ENCODE data around the gene TRPM6. TPM values are rescaled to one million over a fixed set of nuclear protein-coding genes. Genes with fewer than 3 reads are reported as not detected.

The TRPM6 gene
- total RNA-seq, 2 donors from 2014 or later, result 0.60 to 1.0 TPM

DNA sequence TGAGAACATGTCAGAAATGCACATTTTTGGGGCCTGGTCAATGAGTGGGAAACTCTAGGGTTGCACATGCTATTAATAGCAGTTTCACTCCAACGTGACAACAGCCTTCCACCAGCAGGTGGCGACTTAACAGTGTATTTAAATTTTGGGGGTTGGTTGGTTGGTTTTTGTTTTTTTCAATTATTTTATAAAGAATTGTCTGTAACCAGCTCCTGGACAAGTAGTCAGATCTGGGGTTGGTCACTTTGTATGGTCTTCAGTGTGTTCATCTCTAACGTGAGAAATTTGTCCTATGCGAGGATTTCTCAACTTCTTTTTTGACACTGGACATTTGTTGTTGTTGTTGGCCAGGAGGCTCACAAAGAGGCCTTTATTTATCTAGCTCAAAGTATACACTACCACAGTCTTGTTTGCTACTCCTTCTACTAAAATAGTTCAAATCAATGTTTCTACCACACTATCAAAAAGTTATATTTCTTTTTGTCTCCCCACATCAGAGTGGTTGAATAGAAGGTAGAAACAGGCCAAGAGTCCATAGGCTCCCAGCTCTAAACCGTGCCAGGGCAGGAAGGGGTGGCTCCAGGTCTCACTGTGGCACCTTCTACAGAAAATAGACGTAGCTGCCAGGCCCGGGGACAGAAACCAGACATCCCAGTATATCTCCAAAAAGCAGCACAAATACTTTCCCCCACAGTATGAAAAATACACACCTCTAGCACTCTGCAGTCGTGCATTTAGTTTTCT lies 110.4 kb downstream of the TRPM6 start:
- intact Hi-C loops (cut with DNase I), result loop anchor here (5.0 to 10.0 kb wide), 2 partner anchors 225 to 307 kb away; partner anchors contain the start of genes NMRK1 (in 1 of the 2) and OSTF1 (in 1 of the 2)

DNA sequence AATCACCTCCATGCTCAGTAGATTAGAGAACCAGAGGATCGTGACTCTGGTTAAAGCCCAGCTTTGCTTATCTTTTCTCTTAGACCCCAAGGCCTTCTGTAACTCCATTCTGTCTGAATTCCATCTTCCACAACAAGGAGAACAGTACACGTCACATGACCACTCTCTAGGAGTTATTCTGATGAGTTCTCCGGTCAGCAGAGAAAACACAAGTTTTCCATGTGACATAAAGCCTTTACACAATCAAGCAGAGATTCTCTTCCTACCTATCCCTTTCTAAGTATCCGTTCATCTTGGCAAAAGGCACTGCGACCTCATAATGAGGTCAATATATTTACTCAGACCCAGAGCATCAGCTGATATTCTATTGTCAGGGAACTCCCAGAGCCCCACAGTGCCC lies 112.3 kb downstream of the TRPM6 start:
- intact Hi-C loops (cut with DNase I), result loop anchor here (5.0 to 10.0 kb wide), 2 partner anchors 227 to 309 kb away; partner anchors contain the start of genes NMRK1 (in 1 of the 2) and OSTF1 (in 1 of the 2)
- DNase-seq (ENCODE audit: low spot score), result no peak

More for the DNA sequence above, 110.4 kb downstream of the TRPM6 start:
- DNase-seq (ENCODE audit: low spot score), result peak; percentile 86

DNA sequence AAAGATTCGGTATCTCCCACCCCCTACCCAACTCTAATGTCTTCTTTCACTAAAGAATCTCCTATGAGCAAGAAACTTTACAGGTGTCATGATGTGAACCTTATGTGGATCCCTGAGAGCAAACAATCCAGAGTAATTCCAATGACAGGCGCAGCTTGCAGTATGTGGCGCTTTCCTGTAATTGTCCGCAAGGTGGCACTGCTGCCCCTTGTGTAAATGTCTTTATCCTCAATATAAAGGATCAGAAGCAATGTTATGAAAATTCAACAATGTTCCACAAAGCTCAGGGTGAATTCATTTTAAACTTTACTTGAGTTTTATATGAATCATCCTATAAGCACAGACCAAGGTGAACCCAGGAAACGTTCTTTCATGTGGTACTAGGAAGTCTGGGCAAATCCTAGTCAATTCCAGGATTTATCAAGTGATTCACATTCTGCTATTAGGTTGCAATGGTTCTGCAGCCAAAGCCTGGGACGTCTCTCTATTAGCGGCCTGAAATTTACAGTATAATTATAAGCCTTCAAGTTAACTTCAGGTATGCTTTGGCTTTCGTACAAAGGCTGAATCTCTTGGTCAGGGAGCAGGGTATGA lies 113.7 kb downstream of the TRPM6 start:
- intact Hi-C loops (cut with DNase I), result loop anchor here (5.0 to 10.0 kb wide), 2 partner anchors 303 to 311 kb away; partner anchors contain the start of genes NMRK1 (in 1 of the 2) and OSTF1 (in 1 of the 2)
- peak; percentile 90 for DNase-seq (ENCODE audit: low spot score)

DNA sequence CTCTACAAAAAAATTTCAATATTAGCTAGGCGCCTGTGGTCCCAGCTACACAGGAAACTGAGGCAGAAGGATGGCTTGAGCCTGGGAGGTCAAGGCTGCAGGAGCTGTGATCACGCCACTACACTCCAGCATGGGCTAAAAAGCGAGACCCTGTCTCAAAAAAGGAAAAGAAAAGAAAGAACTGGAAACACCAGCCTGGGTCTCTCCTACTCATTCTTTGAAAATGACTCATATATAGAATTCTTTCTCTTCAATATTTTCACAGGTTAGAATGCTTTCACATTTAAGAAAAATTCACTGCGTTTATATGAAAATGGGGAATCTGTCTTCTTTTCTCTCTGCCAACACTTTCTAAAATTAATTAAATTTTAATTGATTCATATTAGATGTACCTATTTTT lies 115.6 kb downstream of the TRPM6 start:
- intact Hi-C loops (cut with DNase I), result loop anchor here (5.0 to 10.0 kb wide), 2 partner anchors 305 to 313 kb away; partner anchors contain the start of genes NMRK1 (in 1 of the 2) and OSTF1 (in 1 of the 2)
- no peak for DNase-seq (ENCODE audit: low spot score)

DNA sequence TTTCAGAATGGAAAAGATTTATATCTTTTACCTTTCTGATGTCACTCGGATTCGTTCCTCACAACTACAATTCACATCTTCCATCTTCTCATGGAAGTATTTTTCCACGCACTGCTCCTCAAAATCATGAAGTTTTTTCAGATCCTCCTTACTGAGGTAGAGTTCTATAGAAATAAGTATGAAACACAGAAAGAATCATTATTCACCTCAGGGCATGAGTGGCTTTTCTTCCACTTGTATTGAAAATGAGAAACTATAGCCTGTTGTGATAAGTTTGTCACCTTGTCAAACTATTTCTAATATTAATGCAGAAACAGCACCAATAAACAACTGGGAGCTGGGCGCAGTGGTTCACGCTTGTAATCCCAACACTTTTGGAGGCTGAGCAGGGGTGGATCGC lies 116.0 kb downstream of the TRPM6 start:
- DNase-seq (ENCODE audit: low spot score), result no peak
- intact Hi-C loops (cut with DNase I), result loop anchor here (5.0 to 10.0 kb wide), 2 partner anchors 306 to 313 kb away; partner anchors contain the start of genes NMRK1 (in 1 of the 2) and OSTF1 (in 1 of the 2)

DNA sequence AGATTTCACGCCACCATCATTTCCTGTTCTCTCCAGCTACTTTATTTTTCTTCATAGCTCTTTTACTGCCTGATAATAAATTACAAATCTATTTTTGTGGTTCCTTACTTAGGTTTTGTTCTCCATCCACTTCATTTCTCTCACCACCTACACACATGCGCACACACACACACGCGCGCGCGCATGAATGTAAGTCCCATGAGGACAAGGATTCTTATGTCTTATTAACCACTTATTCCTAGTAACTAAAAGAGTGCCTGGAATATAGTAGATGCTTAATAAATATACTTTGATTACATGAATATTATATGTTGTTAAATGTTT lies 116.5 kb downstream of the TRPM6 start:
- intact Hi-C loops (cut with DNase I), result loop anchor here (5.0 to 10.0 kb wide), 2 partner anchors 306 to 314 kb away; partner anchors contain the start of genes NMRK1 (in 1 of the 2) and OSTF1 (in 1 of the 2)

DNA sequence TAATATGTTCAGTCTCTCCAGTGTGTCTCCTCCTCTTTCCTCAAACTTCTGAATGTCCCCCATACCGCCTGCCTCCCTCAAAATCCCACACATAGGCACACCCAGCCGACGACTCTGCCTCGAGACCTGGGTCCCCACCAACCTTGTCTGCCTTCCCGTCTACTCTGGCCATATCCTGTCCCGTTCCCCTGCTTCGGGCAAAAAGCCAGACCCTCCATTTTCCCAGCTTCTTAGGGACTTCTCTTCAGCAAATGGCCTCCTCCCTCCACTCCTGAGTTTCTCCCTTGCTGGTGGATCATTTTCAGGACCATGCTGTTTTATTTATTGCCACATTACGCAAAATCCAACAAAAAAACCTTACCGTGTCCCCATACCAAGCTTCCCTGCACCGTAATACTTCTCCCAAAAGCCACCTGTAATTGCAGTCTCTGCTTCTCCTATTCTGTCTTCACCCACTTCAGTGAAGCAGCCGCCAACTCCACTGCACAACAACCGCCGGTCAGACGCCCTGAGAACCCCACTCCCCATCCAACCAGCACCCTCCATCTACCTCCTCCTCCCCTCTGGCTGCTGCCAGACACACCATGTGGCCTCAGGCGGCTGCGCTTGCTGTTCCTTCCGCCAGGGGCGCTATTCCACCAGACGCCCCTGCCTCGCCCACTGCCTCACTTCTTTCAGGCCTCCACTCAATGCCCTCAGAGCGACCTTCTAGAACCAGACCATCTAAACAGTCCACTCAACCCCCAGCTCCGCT lies 117.0 kb downstream of the TRPM6 start:
- DNase-seq (ENCODE audit: low spot score), result no peak
- intact Hi-C loops (cut with DNase I), result loop anchor here (5.0 to 10.0 kb wide), 2 partner anchors 307 to 314 kb away; partner anchors contain the start of genes NMRK1 (in 1 of the 2) and OSTF1 (in 1 of the 2)

More for the DNA sequence above, 116.5 kb downstream of the TRPM6 start:
- DNase-seq (ENCODE audit: low spot score), result no peak

DNA sequence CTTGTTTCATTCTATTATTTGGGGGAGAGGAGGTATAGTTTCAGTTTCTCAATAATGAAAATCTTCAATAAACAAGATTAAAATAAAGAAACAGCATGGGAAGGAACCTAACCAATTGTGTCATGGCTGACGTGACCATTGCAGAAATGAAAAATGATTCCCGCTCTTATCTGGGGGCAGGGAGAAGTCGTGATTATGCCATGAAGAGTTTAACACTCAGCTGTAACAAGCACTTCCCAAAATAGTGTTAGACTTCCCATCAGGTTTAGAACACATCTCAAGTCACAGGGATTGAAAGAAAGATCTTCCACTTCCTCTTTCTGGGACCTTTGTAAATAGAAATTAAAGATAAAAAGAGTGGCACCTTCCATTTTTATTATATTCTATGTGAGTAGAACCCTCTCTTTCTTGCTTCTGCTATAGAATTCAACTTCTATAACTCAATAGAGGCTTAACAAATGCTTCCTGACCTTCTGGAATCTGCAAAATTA lies 122.2 kb downstream of the TRPM6 start:
- intact Hi-C loops (cut with DNase I), result no loop called here
- no peak for DNase-seq (ENCODE audit: low spot score)

DNA sequence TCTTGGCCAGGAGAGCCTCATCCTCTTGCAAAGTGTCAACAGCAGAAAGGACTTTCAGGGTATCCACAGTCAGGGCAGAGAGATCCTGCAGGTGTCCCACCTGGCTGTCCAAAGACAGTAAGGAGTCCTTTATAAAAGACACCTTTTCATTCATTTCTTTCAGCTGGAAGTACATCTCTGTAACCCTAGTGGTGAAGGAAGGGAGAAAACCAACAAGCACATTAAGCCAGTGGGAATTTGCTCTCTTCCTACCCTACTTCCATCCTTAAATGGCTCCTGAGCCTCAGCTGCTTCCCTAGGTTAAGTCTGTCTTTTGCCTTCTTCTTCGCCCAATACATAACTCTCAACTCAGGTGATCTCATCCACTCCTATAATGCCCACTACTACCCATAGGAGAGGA lies 124.8 kb downstream of the TRPM6 start:
- no peak for DNase-seq (ENCODE audit: low spot score)

DNA sequence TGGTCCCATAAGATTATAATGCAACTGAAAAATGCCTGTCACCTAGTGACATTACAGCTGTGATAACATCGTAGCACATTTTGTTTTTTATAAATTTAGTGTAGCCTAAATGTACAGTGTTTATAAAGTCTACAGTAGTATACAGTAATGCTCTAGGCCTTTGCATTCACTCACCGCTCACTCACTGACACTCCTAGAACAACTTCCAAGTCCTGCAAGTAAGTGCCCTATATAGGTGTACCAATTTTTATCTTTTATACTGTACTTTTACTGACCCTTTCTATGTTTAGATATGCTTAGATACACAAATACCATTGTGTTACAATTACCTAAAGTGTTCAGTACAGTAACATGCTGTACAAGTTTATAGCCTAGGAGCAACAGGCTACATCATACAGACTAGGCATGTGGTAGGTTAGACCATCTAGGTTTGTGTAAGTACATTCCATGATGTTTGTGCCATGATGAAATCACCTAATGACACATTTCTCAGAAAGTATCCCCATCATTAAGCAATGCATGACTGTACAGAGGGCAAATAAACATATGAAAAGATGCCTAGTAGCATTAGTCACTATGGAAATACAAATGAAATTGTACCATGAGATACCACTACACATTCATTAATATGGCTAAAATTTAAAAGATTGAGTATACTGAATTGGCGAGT lies 127.6 kb downstream of the TRPM6 start:
- intact Hi-C loops (cut with DNase I), result no loop called here

More for the DNA sequence above, 124.8 kb downstream of the TRPM6 start:
- intact Hi-C loops (cut with DNase I), result no loop called here

DNA sequence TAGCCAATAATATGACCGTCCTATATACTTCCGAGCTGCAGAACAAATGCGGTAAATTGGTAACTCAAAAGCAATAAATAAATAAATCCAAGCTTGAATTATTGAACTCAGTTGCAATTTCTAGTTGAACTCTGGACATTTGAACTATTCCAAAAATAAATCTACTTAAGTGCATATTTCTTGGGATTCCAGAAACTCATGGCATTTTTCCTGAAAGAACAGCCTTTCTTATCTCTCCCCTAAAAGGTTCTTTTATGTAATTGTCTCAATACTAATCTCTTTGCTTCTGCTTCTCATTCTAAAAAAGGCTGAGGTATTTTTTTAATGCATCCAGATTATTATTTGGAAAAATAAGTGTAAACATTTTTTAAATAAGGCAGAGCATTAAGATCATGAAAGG lies 131.7 kb downstream of the TRPM6 start:
- intact Hi-C loops (cut with DNase I), result no loop called here
- no peak for DNase-seq (ENCODE audit: low spot score)

More for the DNA sequence above, 127.6 kb downstream of the TRPM6 start:
- DNase-seq (ENCODE audit: low spot score), result no peak

DNA sequence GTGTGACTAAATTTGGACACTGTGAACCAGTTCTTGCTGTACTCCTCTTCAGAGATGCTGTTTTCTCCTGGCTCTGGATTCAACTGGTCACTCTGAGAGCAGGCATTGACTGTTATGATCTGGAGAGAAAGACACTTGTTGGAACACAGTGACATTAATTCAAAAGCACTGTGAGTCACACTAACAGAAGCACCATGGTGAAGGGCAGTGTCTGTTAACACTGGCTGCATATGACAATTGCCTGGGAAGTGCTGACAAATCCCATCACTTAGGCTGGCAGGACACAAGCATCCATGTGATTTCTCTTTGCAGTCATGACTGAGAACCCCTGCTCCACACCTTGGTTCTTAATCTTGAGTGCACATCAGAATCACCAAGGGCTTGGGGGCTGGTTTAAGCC lies 132.4 kb downstream of the TRPM6 start:
- intact Hi-C loops (cut with DNase I), result no loop called here
- no peak for DNase-seq (ENCODE audit: low spot score)

DNA sequence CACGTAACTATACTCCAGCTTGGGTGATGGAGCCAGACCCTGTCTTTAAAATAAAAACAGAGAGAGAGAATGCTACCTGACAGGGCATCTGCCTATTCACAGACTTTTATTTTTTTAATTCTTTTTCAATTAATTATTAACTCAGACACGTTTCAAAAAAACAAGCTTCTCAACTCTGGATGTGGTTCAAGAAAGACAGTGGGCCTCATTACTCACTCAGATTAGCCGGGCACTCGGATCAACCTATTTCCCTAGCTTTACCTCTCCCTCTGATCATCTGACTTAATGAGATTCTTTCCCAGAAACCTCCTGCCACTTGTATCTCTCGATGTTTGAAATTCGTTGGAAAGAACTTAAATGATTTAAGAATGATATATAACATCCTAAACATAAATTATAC lies 134.1 kb downstream of the TRPM6 start:
- DNase-seq (ENCODE audit: low spot score), result no peak
- intact Hi-C loops (cut with DNase I), result no loop called here

DNA sequence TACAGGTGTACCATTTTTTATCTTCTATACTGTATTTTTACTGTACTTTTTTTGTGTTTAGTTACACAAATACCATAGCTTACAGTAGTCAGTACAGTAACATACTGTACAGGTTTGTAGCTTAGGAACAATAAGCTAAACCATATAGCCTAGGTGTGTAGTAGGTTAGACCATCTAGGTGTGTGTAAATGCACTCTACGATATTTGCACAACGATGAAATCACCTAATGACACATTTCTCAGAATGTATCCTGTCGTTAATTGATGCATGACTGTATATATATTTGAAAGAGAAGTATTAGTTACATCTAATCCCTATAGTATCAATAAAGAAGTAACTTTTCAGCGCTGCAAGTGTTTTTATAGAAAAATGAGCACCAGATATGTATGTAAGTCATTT lies 138.8 kb downstream of the TRPM6 start:
- no peak for DNase-seq (ENCODE audit: low spot score)
- intact Hi-C loops (cut with DNase I), result no loop called here

DNA sequence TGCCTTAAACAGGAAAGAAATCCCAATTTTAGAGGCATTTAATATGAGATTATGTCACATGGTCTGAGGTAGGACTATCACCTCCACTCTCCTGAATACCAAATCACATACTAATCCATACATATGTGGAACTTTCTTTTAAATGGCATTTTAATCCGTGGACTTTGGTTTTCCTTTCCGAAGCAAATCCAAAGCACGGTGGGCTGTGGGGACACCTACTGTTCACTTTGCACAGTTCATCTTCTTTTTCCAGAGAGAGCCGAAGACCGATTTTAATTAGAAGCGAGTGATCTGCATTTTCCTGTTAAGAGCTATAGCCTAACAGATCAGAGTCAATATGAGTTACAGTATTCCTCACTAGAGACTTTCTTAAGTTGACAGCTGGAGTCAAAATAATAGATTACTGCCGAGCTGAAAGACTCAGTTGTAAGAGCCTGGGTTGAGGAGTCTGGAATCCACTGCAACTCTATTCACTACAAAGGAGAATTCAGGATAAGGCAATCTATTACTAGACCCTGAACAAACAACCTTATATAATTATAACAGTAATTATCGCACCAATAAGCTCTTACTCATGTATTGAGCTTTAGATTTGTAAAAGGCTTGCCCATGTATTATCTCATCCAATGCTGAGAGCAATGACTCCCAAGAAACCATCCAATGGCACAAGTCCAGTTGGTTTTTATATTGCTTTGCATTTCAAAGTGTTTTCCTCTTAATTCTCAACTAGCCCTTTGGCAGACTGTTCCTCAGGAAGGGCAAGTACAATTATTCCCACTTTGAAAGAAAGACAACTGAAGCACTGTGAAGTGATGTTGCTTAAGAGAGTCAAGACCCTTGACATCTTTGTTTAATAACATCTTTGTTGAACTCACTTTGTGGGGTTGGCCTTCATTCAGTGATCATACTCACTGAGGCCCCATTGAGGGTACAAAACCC lies 144.7 kb downstream of the TRPM6 start:
- intact Hi-C loops (cut with DNase I), result no loop called here
- no peak for DNase-seq (ENCODE audit: low spot score)

DNA sequence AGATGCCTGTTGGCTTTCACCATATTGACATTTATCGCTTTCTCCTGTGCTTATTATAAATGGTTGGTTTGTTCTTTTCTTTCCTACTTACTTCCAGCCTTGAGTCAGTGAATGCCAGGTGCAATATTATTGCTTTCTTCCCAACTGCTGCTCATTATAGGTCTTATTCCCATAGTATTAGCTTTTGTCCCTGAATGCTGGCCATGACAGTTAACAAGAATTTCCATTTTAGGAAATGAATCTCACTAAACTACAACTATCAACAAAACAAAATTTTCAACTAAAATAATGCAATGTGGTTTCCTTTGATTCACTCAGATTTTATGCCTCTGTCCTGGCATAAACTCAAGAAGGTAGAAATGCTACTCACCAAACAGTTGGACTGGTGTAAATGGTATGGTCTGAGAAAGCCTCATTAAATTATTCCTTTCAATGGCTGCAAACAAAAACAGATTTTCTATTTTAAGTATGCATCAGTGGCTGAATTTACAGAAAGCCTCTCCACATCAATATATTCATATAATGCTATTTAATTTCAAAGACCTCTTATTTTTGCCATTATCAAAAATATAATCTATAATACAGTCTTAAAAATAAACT lies 145.4 kb downstream of the TRPM6 start:
- intact Hi-C loops (cut with DNase I), result no loop called here

DNA sequence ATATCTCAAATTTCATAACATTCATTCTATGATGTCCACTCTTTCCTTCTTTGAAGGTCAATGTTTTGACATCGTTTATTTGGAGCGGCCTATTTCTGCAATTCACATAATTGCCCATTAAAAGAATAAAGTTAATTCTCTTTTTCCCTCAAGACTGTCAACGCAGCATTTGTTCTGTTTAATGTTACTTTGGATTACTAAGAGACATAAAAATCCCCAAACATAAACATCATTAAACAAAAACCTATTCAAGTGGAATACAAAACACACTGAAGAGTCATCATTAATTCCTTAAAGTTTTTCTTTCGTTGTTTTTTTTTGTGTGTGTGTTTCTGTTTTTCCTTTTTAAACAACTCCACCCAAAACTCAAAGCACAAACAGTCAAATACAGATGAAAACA lies 151.1 kb downstream of the TRPM6 start:
- DNase-seq (ENCODE audit: low spot score), result no peak
- intact Hi-C loops (cut with DNase I), result no loop called here

More for the DNA sequence above, 145.4 kb downstream of the TRPM6 start:
- no peak for DNase-seq (ENCODE audit: low spot score)

Measured in posterior vena cava (tissue), 2 donors.